ENCODE results near the gene EPHA6.

DNA sequence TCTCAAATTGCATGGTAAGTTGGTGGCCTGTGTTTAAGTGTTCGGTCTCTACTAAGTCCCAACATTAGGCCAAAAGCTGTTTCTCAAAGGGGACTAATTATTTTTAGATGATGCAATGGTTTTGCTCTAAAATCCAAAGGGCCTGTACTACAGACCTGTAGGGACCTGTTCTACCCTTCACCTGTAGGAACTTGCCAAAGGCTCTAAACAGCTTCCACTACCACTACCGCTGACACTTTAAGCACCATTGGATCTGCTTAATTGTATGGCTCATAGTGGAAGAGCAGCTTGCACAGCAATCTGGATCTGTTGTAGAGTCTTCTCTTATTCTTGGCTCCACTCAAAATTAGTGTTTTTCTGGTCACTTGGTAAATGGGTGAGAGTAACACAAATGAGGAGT is 346.8 kb downstream of the EPHA6 start:
- TF ChIP-seq CHD4 (IDR thresholded peaks at IDR 0.05; ENCODE audit: borderline replicate concordance) (no peak), EP300 (IDR thresholded peaks at IDR 0.05) (no peak), NFE2L2 (conservative IDR thresholded peaks at IDR 0.05; ENCODE audit: low read length) (no peak), POLR2A (IDR thresholded peaks at IDR 0.05; ENCODE audit: low read length) (no peak), RFX5 (IDR thresholded peaks at IDR 0.05) (no peak), BHLHE40 (IDR thresholded peaks at IDR 0.05; ENCODE audit: low read depth, low read length) (no peak)
- TF ChIP-seq, protein P1, sequence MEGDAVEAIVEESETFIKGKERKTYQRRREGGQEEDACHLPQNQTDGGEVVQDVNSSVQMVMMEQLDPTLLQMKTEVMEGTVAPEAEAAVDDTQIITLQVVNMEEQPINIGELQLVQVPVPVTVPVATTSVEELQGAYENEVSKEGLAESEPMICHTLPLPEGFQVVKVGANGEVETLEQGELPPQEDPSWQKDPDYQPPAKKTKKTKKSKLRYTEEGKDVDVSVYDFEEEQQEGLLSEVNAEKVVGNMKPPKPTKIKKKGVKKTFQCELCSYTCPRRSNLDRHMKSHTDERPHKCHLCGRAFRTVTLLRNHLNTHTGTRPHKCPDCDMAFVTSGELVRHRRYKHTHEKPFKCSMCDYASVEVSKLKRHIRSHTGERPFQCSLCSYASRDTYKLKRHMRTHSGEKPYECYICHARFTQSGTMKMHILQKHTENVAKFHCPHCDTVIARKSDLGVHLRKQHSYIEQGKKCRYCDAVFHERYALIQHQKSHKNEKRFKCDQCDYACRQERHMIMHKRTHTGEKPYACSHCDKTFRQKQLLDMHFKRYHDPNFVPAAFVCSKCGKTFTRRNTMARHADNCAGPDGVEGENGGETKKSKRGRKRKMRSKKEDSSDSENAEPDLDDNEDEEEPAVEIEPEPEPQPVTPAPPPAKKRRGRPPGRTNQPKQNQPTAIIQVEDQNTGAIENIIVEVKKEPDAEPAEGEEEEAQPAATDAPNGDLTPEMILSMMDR (IDR thresholded peaks at IDR 0.05), result no peak
- TF ChIP-seq, protein P2, sequence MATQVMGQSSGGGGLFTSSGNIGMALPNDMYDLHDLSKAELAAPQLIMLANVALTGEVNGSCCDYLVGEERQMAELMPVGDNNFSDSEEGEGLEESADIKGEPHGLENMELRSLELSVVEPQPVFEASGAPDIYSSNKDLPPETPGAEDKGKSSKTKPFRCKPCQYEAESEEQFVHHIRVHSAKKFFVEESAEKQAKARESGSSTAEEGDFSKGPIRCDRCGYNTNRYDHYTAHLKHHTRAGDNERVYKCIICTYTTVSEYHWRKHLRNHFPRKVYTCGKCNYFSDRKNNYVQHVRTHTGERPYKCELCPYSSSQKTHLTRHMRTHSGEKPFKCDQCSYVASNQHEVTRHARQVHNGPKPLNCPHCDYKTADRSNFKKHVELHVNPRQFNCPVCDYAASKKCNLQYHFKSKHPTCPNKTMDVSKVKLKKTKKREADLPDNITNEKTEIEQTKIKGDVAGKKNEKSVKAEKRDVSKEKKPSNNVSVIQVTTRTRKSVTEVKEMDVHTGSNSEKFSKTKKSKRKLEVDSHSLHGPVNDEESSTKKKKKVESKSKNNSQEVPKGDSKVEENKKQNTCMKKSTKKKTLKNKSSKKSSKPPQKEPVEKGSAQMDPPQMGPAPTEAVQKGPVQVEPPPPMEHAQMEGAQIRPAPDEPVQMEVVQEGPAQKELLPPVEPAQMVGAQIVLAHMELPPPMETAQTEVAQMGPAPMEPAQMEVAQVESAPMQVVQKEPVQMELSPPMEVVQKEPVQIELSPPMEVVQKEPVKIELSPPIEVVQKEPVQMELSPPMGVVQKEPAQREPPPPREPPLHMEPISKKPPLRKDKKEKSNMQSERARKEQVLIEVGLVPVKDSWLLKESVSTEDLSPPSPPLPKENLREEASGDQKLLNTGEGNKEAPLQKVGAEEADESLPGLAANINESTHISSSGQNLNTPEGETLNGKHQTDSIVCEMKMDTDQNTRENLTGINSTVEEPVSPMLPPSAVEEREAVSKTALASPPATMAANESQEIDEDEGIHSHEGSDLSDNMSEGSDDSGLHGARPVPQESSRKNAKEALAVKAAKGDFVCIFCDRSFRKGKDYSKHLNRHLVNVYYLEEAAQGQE (IDR thresholded peaks at IDR 0.05), result no peak

Measured in A549 (cell line).